ENCODE measurements around the gene SLC29A1.

DNA sequence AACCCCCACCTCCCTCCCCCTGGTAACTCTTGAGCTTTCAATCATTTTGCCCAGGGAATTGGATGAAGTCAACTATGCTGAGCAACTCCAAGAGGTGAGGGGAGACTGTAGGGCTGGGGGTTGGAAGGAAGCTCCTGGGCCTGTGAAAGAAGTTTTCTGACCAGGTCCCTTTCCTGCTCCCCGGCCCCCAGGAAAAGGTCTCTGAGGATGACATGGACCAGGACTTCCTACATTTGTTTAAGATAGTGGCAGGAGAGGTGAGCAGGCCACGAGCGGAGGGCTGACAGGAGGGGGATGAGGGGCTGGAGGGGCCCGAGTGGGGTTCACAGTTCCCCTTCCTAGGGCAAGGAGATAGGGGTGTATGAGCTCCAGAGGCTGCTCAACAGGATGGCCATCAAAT lies 43.0 kb upstream of the SLC29A1 start:
- TF ChIP-seq POLR2AphosphoS5 (IDR thresholded peaks at IDR 0.05), result no peak
- TF ChIP-seq CTCF (IDR thresholded peaks at IDR 0.05), result no peak
- TF ChIP-seq POLR2A (IDR thresholded peaks at IDR 0.05), result no peak
